ENCODE results near the gene SLC39A9.

GRCh38 chr14:69449216-69449615, 50.7 kb downstream of the SLC39A9 start:
- TF ChIP-seq ZNF274 (IDR thresholded peaks at IDR 0.05; ENCODE audit: low read depth, low read length) (no peak), SUZ12 (IDR thresholded peaks at IDR 0.05; ENCODE audit: extremely low read depth, insufficient read depth, insufficient read length) (no peak)
